HG02623 (cell line): ENCODE data around the gene INPP5A.

ENCODE experiments used
- ATAC-seq: cut with Tn5 transposase; IDR thresholded peaks from one replicate; pipeline ENCODE4 v1.9.1; 2021; ENCODE audit warnings: moderate library complexity; ENCODE audit not compliant: unreplicated experiment

The INPP5A gene

DNA sequence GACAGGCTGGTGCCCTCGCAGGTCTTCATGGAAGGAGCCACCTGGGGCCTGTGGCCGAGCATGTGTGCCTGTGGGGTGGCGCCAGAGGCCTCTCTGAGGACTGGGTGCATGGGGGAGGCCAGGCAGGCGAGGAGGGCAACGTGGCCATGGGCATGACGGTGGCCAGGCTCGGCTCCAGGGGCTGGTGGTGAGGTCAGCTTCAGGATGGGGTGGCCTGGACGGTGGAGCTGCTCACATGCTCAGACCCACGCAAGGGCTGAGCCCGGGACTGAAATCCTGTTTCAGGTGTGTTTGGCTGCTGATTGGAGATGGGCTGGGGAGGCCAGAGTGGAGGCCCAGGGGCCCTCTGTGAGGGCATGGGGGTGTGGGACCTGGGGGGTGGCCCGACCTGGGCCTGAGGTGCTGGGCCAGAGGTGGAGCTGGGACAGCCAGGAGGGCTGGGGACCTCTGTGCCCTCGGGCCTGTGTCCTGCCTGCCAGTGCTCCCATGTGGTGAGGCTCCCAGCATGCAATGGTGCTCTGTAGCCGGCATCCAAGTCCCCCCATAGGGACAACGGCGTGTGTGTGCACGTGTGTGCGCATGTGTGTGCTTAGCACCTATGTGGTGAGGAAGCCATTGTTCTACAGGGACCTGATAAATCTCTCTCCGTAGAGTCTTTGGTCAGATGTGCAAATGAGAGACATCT lies 71.1 kb downstream of the INPP5A start:
- ATAC-seq: no peak

DNA sequence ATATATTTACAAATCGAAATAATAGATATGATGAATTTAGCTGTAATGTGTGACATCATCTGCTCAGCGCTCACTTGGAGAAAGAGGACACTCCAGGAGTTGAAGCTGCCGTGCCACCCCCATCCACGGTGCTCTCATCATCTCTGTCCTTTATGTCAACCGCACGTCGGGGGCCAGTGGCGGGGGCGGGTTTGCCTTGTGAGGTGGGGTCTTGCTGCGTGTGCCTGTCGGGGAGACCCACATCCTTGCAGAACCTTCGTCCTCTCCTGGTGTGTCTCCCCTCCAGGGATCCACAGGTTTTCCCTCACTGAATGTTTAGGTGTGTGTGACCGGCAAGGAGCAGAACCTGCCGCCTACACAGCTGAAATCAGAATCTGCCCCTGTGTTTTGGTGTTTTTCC lies 71.6 kb downstream of the INPP5A start:
- no peak for ATAC-seq

DNA sequence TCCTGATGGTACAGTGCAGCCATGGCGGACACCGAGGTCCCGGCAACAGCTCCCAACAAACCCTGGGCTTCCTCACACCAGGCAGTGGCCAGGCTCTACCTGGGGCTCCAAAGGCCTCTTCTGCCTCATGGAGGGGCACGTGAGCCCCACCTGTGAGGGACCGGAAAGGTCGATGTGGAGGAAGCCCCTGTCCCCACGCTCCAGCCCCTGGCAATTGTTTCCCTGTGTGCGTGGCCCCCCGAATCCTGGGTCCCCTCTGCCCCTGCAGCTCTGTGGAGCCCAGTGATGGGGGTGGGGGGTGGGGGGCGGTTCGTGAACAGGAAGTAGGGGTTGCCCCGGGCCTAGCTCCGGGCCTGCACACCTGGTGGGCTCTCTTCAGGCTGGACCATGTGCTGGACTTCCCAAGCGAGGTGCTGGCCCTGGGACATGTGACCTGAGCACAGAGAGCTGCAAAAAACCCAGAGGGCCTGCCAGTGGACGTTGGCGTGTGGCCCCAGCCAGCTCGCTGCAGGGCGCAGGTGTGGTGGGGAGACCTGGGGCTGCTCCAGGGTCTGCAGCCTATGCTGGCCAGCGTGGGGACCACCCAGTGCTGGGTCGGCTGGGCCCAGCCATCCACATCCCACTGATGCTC lies 72.6 kb downstream of the INPP5A start:
- ATAC-seq: no peak

DNA sequence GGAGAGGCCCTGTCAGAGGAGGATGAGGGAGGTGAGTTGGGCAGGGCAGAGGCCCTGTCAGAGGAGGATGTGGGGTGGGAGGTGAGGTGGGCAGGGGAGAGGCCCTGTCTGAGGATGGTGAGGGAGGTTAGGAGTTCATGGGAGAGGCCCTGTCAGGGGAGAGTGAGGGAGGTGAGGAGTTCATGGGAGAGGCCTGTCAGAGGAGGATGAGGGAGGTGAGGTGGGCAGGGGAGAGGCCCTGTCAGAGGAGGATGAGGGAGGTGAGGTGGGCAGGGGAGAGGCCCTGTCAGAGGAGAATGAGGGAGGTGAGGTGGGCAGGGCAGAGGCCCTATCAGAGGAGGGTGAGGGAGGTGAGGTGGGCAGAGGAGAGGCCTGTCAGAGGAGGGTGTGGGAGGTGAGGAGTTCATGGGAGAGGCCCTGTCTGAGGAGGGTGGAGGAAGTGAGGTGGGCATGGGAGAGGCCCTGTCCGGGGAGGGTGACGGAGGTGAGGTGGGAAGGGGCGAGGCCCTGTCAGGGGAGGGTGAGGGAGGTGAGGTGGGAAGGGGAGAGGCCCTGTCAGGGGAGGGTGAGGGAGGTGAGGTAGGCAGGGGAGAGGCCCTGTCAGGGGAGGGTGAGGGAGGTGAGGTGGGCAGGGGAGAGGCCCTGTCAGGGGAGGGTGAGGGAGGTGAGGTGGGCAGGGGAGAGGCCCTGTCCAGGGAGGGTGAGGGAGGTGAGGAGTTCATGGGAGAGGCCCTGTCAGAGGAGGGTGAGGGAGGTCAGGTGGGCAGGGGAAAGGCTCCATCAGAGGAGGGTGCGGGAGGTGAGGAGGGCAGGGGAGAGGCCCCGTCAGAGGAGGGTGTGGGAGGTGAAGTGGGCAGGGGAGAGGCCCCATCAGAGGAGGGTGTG lies 73.7 kb downstream of the INPP5A start:
- no peak for ATAC-seq

DNA sequence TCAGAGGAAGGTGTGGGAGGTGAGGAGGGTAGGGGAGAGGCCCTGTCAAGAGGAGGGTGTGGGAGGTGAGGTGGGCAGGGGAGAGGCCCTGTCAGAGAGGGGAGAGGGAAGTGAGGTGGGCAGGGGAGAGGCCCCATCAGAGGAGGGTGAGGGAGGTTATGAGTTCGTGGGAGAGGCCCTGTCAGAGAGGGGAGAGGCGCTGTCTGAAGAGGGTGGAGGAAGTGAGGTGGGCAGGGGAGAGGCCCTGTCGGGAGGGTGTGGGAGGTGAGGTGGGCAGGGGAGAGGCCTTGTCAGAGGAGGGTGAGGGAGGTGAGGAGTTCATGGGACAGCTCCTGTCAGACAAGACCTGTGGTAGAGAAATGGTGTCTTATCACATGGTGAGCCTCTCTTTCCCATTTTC lies 74.4 kb downstream of the INPP5A start:
- ATAC-seq: no peak

DNA sequence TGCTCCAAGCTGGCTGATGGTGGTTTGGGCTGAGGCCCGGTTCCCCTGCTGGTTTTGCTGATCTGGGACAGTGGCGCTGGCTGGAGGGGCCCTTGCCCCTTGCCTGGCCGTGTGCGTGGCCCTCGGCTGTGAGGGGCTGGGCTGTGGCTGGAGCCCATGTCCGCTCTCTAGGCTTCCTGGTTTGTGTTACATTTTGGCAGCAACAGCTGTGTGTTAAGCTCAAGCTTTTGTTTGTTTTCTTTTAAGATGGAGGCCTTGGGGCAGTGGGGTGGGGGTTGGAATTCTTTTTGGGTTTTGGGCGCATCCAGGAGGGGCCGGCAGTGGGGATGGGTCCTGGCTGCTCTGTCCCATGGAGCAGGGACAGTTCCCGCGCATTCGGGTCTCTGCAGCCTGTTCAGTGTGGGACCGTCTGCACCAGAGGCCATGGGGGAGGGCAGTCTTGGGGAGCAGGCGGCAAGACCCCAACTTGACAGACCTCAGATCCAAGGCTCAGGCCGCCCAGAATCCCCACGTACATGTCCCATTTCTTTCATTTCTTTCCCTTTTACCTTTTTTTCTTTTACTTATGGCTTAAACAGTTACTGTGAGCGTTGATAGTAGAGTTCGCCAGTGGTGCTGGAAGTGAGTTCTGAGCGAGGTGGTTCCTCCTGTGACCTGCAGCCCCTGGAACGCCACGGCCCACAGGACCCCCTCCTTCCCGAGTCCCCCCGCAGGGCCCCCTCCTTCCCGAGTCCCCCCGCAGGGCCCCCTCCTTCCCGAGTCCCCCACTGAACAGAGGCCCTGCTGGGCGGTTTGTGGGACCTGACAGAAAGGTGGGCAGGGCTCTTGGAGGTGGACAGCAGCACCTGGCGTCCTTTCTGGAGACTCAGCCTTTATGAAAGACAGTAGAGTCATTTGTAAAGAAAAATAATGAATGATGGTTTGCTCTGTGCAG lies 75.3 kb downstream of the INPP5A start:
- no peak for ATAC-seq

DNA sequence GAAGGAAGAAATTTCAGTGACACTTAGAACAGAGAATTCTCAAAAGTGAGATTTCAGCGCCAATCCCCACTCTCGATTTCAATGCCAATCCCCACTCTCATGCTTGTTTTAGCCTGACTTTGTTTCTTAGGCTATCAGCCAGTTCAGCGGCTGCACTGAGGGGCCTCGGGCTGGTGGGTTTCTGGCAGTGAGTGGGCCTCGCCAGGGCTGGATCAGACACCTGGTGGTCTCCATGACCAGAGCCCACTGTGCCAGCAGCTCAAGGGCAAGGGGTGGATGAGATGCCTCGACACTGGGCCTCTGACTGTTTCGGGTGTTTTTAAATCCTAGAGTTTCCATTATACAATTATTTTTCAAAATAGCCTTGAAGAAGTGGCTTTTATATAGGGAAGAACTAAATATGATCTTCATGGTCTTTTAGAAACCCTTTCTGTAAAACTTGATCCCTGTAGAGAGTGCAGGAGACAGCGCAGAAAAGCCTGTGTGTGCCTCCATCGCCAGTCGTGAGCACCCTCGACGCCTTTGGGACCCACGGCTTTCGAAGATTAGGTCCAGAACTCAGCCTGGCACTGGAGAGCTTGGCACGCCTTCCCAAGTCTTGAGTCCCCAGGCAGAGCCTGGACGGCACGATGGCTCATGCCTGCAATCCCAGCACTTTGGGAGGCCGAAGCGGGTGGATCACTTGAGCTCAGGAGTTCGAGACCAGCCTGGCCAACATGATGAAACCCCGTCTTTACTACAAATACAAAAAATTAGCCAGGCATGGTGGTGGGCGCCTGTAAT lies 76.2 kb downstream of the INPP5A start:
- ATAC-seq: no peak

DNA sequence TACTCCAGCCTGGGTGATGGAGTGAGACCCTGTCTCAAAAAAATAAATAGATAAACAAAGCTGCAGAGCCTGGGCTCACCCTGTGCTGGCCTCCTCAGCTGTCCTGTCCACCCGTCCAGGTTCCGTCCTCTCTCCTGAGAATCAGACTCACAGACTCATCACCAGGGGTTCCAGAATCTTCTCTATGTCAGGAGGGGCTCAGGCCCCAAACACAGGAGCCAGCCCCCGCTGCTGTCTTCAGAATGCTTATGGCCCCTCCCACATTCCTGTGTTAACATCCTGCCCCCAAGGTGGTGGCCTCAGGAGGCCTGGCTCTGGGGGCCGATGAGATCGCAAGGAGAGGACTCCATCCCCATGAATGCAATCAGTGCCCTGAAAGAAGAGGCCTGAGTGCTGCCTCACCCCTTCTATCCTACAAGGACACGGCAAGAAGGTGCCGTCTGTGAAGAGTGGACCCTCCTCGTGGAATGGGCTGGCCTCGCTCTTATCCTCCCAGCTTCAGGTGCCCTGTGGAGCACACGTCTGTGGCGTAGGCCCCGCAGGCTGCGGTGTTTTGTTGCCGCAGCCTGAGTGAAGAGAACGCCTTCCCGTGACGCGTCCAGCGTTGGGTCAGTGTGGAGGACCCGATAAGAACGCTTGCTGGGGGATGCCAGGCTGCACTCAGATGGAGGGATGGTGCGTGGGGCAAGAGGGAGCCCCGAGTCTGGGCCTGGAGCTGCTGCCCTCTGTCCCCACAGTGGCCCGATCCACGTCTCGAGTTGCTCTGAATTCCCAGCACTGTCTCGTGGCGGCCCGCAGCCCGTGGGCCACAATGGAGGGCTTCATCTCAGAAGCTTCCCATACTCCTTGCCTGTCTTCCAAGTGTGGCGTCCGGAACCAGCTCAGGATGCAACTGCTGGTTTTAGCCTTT lies 77.1 kb downstream of the INPP5A start:
- no peak for ATAC-seq

DNA sequence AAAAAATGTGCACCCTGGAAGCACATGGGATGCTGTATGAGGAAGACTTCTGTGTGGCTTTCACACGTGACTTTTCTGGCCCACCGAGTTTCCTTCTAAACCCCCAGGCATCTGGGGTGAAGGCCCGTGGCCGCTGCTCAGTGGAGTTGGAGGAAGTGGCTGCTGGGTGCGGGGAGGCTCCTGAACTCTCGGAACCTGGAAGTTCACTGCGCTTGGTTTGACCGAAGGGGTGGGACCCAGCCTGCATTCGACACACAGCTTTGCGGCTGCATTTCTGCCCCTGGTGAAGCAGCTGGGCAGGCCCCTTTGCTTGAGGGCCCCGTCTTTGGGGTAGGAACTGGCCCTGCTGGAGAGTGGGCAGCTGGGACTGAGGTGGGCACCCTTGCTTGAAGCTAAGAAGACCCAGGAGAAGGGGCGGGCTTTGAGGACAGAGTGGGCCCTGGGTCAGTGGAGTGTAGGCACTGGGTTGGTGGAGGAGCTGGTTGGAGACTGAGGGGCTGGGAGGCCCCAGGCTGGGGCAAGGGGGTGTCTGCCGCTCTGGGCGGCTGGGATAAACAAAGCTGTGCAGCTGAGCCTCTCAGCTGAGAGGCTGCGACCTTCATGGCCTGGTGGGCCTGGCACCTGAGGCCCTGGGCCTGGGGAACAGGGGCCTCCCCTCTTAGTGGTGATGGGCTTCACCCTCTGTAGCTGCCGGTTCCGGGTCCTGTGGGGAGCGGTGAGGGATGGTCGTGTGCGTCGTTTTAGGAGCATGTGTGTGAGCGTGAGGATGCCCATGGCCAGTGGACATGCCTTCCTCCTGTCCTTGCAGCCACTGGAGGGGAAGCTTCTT lies 78.0 kb downstream of the INPP5A start:
- no peak for ATAC-seq

DNA sequence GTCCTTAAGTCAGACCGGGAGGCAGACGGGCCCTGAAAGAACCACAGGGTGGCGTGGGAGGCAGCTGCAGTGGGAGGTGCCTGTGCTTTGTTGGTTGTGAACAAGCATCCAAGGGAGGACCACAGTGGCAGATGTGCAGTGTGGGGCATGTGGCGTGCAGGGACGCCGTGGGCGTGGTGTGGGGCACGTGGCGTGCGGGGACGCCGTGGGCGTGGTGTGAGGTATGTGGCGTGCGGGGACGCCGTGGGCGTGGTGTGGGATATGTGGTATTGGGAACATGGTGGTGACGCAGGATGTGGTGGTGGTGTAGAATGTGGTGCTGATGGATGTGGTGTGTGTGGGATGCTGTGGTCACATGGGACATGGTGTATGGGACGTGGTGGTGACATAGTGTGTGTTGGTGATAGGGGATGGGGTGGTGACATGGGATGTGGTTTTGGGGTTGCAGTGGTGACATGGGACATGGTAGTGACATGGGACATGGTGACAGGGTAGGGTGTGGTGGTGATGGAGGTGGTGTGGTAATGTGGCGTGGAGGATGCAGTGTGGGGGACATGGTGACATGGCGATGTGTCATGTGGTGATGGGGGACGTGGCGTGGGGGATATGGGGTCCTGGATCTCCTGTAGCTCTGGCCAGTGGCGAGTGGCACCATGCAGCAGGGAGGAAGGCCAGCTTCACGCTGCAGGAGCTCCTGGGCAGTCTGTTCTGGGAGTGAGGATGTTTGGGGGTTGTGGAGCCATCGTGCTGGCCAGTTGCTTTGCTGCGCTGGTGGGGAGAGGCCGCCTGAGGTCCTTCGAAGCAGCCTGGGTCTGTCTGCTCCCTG lies 78.8 kb downstream of the INPP5A start:
- no peak for ATAC-seq

DNA sequence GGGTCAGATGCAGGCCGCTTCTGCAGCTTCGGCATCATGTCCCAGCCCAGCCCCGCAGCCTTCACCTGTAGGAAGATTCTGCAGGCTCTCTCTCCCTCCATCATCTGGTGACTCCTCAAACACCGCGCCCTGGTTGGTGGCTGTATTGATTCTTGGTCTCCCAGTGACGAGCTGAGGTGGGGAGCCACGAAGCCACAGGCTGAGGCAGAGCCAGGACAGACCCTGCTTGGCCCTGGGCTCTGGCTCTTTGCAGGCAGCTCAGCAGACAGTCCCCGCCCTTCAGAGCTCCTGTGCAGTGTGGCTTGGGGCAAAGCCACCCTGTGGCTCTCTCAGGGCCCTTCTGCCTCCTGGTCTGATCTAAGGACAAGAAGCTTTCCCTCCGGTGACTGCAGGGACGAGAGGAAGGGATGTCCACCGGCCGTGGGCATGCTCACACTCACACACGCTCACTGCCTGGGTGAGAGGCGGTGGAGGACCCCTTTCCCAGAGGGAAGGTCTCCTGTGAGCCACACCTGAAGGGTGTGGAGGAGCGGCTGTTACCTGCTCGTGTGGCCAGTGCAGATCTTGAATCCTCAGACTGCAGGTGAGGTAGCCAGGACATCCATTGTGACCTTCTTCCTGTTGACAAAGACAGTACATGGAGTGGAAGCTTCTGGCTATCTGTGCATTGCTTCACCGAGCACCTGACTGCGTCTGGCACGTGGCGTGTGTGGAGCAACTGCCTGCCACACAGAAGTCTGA lies 79.6 kb downstream of the INPP5A start:
- ATAC-seq: no peak

DNA sequence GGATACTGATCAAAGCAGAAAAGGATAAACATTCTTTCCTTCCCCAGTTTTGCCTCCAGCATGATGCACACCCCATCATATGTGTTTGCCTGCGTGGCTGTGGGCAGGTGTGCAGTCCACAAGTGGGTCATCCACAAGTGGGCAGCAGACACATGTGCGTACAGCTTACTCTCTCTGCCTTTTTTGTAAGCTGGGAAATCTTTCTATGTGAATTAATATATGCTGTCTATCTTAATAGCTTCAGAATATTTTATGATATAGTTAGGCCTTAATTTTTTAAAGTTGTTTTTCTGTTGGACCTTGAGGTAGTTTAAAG lies 80.1 kb downstream of the INPP5A start:
- ATAC-seq: no peak

DNA sequence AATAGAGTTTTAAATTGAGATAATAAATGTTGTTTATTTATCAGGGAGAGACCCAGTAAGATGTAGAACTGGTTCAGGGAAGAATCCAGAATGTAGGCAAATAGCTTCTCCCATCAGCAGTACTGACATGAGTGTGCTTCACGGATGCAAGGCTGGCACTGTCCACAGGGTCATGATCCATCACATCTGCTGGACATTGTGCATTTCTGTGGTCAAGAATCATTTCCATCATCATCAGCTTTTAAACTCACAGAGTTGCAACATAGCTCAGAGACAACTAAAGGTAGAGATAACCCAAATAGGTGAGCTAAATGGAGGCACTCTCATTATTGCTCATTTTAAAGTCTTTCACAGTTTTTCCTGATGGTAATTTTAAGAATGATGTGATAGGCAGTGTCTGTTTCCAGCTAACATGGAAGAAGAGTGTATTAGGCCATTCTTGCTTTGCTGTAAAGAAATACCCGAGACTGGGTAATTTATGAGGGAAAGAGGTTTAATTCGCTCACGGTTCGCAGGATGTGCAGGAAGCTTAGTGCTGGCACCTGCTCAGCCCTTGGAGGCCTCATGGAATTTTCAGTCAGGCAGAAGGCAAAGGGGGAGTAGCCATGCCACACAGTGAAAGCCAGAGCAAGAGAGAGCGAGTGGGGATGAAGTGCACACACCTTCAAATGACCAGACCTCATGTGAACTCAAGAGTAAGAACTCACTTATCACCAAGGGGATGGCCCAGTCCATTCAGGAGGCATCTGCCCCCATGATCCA lies 80.8 kb downstream of the INPP5A start:
- no peak for ATAC-seq

DNA sequence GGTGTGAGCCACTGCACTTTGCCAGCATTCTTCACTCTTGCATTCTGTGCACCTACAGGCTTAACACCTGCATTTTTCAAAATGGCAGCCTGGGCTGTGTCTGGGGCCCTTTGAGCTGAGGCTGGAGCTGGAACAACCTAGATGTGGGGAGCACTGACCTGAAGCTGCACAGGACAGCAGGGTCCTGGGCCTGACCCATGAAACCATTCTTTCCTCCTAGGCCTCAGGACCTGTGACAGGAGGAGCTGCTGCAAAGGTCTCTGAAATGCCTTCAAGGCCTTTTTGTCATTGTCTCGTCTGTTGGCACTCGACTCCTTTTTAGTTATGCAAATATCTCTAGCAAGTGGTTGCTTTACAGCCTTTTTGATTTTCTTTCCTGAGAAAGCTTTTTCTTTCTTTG lies 82.3 kb downstream of the INPP5A start:
- ATAC-seq: no peak

DNA sequence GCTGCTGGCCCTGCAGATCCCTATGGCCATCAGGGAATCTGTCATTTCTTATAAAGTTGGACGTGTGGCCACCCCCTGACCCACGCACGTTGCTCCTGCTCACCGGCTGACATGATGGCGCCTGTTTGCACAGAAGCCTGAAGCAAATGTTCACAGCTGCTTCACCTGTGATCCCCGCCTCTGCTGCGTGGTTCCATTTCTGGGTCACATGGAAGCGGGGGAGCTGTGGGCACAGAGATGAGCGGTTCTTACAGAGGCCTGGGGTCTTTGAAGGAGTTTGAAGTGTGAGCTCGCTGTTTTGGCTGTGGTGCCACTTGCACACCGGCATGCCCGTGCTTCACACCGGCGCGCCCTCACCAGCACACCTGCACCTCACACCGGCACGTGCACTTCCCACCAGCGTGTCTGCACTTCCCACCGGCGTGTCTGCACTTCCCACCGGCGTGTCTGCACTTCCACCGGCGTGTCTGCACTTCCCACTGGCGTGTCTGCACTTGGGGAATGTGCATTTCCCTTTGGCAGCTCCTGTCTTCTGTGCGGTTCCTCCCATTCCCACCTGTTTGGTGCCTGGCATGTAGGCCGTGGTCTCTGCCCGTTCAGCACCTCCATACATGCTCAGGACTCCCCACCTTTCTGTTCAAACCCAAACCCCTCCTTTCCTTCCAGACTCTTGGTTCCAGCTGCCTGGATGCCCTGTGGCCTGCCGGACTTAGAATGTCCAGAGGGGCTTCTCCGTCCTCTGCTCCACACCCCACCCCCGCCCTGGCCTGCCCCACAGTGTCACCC lies 86.7 kb downstream of the INPP5A start:
- ATAC-seq: no peak
